ENCODE measurements around the gene ADCY3. TPM values are rescaled to one million over a fixed set of nuclear protein-coding genes. Genes with fewer than 3 reads are reported as not detected.

The ADCY3 gene
- total and polyA plus RNA-seq, 7 experiments from 2014 or later: 2.0 to 44.7 (median 5.1) TPM

DNA sequence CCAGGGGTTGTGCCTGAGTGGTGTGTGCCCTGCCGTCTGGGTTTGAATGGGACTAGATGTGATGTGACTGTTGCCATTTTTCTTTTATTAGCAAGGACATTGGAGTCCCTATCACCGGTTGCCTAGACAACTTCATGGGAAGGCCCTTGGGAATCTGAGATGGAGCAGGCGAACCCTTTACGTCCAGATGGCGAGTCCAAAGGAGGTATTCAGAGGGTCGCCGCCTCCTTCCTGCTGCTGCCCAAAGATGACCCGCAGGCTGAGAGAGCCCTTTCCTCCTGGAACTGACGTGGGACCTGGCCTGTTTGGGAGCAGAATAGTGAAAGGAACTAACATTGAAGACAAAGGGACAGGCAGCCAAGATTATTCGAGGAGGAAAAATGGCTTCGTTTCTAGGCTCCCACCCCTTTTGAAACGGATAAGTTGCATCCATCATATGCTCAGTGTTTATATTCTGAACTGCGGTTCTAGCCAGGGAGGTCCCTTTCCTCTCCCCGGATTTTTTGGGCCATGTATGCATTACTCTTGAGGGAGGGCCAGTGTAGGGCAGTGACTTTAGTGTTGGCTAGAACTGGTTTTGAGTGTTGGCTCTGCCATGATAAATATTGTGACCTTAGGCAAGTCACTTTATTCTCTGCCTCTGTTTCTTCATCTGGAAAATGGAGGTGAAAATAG is 126.1 kb downstream of the ADCY3 start:
- Mint-ChIP-seq H3K4me1 (peaks cover 5 to 54% (median 20%) of the 10 kb centered on the region in 7 donors), H3K27me3 (no peaks in the 10 kb centered on the region), H3K36me3 (peaks cover 0 to 24% (median 19%) of the 10 kb centered on the region in 5 donors), H3K9me3 (peaks cover 0 to 3% (median 0%) of the 10 kb centered on the region in 11 donors), H3K4me3 (peak overlapping the region; percentile 95 to 100 (median 98)), H3K27ac (peak overlapping the region in 8 of 9 donors; percentile 70 to 100 (median 99))
- Histone ChIP-seq H3K27ac (ENCODE audit: low read depth, low read length) (peak overlapping the region; percentile 96), H3K4me3 (ENCODE audit: low read length) (peak overlapping the region; percentile 97), H3K4me1 (ENCODE audit: control insufficient read depth in 2 of 2, insufficient read depth in 2 of 2, low read length in 2 of 2) (peaks cover 6 to 10% of the 10 kb centered on the region in 2 donors), H3K36me3 (ENCODE audit: control insufficient read depth in 2 of 3, insufficient read depth in 3 of 3, low read length in 3 of 3) (peaks cover 0 to 5% (median 0%) of the 10 kb centered on the region in 3 experiments), H3K9me3 (ENCODE audit: control insufficient read depth in 2 of 3, low read length in 3 of 3) (no peaks in the 10 kb centered on the region), H3K27me3 (ENCODE audit: control insufficient read depth in 2 of 2, insufficient read depth in 2 of 2, low read length in 2 of 2) (no peaks in the 10 kb centered on the region)
- intact Hi-C loops (cut with micrococcal nuclease): loop anchor here (1.0 to 10.0 kb wide), 13 partner anchors 127 to 1551 kb away; partner anchors contain the start of genes ADCY3 (in 2 of the 2), ASXL2 (in 2 of the 2), DNAJC27 (in 2 of the 2) and EFR3B (in 2 of the 2)
- DNase-seq: peak in 1 of 9 donors; percentile 25
- no peak for ATAC-seq
- ChIA-PET CTCF (interaction anchor here (1.7 kb wide), 1 partner anchor 34 kb away, joined by 4 read pairs; no protein-coding TSS in a partner anchor), POLR2A (interaction anchor here (1.4 to 1.8 kb wide), 3 partner anchors 434 to 853 kb away, joined by 4 to 7 read pairs (median 6); partner anchors contain the start of genes ITSN2 and UBXN2A)

GRCh38 chr2:24792874-24793760 is 126.9 kb downstream of the ADCY3 start, which contains the start of the genes CENPO and PTRHD1:
Gene CENPO (plus strand): TSS chr2:24793425. CDS start chr2:24793920, 495 bp downstream.
Gene PTRHD1 (minus strand): TSS chr2:24793391. CDS start chr2:24793377, 14 bp downstream.
- H3K27me3 ChIP-seq (ENCODE audit: control insufficient read depth in 2 of 2, insufficient read depth in 2 of 2, low read length in 2 of 2): no peaks in the 10 kb centered on the region
- Mint-ChIP-seq H3K4me3 (peak within 1 kb of the TSS; percentile 95 to 100 (median 98)), H3K9me3 (peaks cover 0 to 4% (median 0%) of the 10 kb centered on the region in 11 donors), H3K27ac (peak within 1 kb of the TSS; percentile 99 to 100 (median 99)), H3K4me1 (peaks cover 5 to 53% (median 20%) of the 10 kb centered on the region in 7 donors), H3K27me3 (no peaks in the 10 kb centered on the region), H3K36me3 (peaks cover 0 to 32% (median 15%) of the 10 kb centered on the region in 5 donors)
- ChIA-PET CTCF (interaction anchor here (0.5 to 1.7 kb wide), 3 partner anchors 35 to 1160 kb away, joined by 3 to 4 read pairs (median 3); no protein-coding TSS in a partner anchor), POLR2A (interaction anchor here (0.8 to 1.8 kb wide), 11 partner anchors 10 to 853 kb away, joined by 3 to 7 read pairs (median 4); partner anchors contain the start of genes ITSN2, NCOA1, SF3B6 and UBXN2A)
- H3K27ac ChIP-seq (ENCODE audit: low read depth, low read length): peak within 1 kb of the TSS; percentile 96
- peaks cover 0 to 5% (median 0%) of the 10 kb centered on the region in 3 experiments for H3K36me3 ChIP-seq (ENCODE audit: control insufficient read depth in 2 of 3, insufficient read depth in 3 of 3, low read length in 3 of 3)
- no peaks in the 10 kb centered on the region for H3K9me3 ChIP-seq (ENCODE audit: control insufficient read depth in 2 of 3, low read length in 3 of 3)
- peak; percentile 98 for ATAC-seq
- intact Hi-C loops (cut with micrococcal nuclease): loop anchor here (1.0 to 10.0 kb wide), 14 partner anchors 34 to 1552 kb away; partner anchors contain the start of genes ADCY3 (in 2 of the 2), ASXL2 (in 2 of the 2), DNAJC27 (in 2 of the 2) and EFR3B (in 2 of the 2)
- H3K4me3 ChIP-seq (ENCODE audit: low read length): peak within 1 kb of the TSS; percentile 97
- peak; percentile 93 to 99 (median 97) for DNase-seq
- peaks cover 6 to 10% of the 10 kb centered on the region in 2 donors for H3K4me1 ChIP-seq (ENCODE audit: control insufficient read depth in 2 of 2, insufficient read depth in 2 of 2, low read length in 2 of 2)

- H3K36me3 ChIP-seq (ENCODE audit: control insufficient read depth in 2 of 3, insufficient read depth in 3 of 3, low read length in 3 of 3): peaks cover 0 to 5% (median 0%) of the 10 kb centered on the region in 3 experiments
- peaks cover 0 to 27% (median 10%) of the 10 kb centered on the region in 5 donors for H3K36me3 Mint-ChIP-seq
- no peaks in the 10 kb centered on the region for H3K27me3 Mint-ChIP-seq
- ChIA-PET POLR2A (interaction anchor here (0.8 to 1.8 kb wide), 11 partner anchors 9 to 852 kb away, joined by 3 to 7 read pairs (median 4); partner anchors contain the start of genes ITSN2, NCOA1, SF3B6 and UBXN2A), CTCF (interaction anchor here (1.7 kb wide), 1 partner anchor 35 kb away, joined by 4 read pairs; no protein-coding TSS in a partner anchor)
- peaks cover 5 to 47% (median 20%) of the 10 kb centered on the region in 7 donors for H3K4me1 Mint-ChIP-seq
- peaks cover 0 to 4% (median 0%) of the 10 kb centered on the region in 11 donors for H3K9me3 Mint-ChIP-seq
- H3K4me3 ChIP-seq (ENCODE audit: low read length): peak overlapping the region; percentile 97
- peak overlapping the region; percentile 95 to 100 (median 98) for H3K4me3 Mint-ChIP-seq
- H3K27me3 ChIP-seq (ENCODE audit: control insufficient read depth in 2 of 2, insufficient read depth in 2 of 2, low read length in 2 of 2): no peaks in the 10 kb centered on the region
- peak overlapping the region; percentile 96 for H3K27ac ChIP-seq (ENCODE audit: low read depth, low read length)
- intact Hi-C loops (cut with micrococcal nuclease): loop anchor here (1.0 to 10.0 kb wide), 7 partner anchors 35 to 1086 kb away; partner anchors contain the start of genes ADCY3 (in 2 of the 2), ASXL2 (in 2 of the 2), DTNB (in 1 of the 2) and EFR3B (in 1 of the 2)
- no peak for DNase-seq
- H3K9me3 ChIP-seq (ENCODE audit: control insufficient read depth in 2 of 3, low read length in 3 of 3): no peaks in the 10 kb centered on the region
- H3K4me1 ChIP-seq (ENCODE audit: control insufficient read depth in 2 of 2, insufficient read depth in 2 of 2, low read length in 2 of 2): peaks cover 6 to 10% of the 10 kb centered on the region in 2 donors
- H3K27ac Mint-ChIP-seq: peak overlapping the region; percentile 99 to 100 (median 99)
- no peak for ATAC-seq
Measured at GRCh38 chr2:24792542-24792873, 127.5 kb downstream of the ADCY3 start.

DNA sequence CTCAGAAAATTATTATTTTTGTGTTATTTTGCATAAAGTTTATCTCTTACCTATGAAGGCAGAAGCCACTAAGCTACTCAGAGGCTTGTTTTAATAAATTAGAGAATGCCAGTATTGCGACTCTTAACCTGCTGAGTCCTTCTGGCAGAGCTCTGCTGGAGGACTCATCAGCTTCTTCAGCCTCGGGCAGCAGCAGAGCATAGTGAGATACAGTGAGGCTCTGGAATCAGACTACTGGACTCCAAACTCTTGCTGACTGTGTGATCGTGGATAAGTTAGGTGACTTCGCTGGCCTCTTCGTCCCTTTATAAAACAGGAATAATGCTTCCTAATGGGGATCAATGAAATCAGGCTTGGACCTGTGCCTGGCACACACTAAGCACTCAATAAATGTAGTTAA is 128.6 kb downstream of the ADCY3 start:
- no peak overlapping the region for H3K27ac Mint-ChIP-seq
- peaks cover 0 to 5% (median 0%) of the 10 kb centered on the region in 3 experiments for H3K36me3 ChIP-seq (ENCODE audit: control insufficient read depth in 2 of 3, insufficient read depth in 3 of 3, low read length in 3 of 3)
- H3K27ac ChIP-seq (ENCODE audit: low read depth, low read length): no peak overlapping the region
- no peaks in the 10 kb centered on the region for H3K9me3 ChIP-seq (ENCODE audit: control insufficient read depth in 2 of 3, low read length in 3 of 3)
- H3K4me3 Mint-ChIP-seq: no peak overlapping the region
- peaks cover 0 to 20% (median 5%) of the 10 kb centered on the region in 5 donors for H3K36me3 Mint-ChIP-seq
- intact Hi-C loops (cut with micrococcal nuclease): loop anchor here (5.0 to 10.0 kb wide), 3 partner anchors 133 to 1086 kb away; partner anchors contain the start of genes ADCY3 (in 1 of the 2), ASXL2 (in 1 of the 2) and DTNB (in 1 of the 2)
- DNase-seq: no peak
- H3K4me1 ChIP-seq (ENCODE audit: control insufficient read depth in 2 of 2, insufficient read depth in 2 of 2, low read length in 2 of 2): peaks cover 6 to 10% of the 10 kb centered on the region in 2 donors
- H3K4me3 ChIP-seq (ENCODE audit: low read length): no peak overlapping the region
- no peaks in the 10 kb centered on the region for H3K27me3 ChIP-seq (ENCODE audit: control insufficient read depth in 2 of 2, insufficient read depth in 2 of 2, low read length in 2 of 2)
- CTCF ChIA-PET: no interaction called here
- no peak for ATAC-seq
- POLR2A ChIA-PET: interaction anchor here (1.4 kb wide), 1 partner anchor 19 kb away, joined by 4 read pairs; no protein-coding TSS in a partner anchor
- H3K9me3 Mint-ChIP-seq: peaks cover 0 to 4% (median 0%) of the 10 kb centered on the region in 11 donors
- peaks cover 5 to 37% (median 20%) of the 10 kb centered on the region in 7 donors for H3K4me1 Mint-ChIP-seq
- H3K27me3 Mint-ChIP-seq: no peaks in the 10 kb centered on the region

DNA sequence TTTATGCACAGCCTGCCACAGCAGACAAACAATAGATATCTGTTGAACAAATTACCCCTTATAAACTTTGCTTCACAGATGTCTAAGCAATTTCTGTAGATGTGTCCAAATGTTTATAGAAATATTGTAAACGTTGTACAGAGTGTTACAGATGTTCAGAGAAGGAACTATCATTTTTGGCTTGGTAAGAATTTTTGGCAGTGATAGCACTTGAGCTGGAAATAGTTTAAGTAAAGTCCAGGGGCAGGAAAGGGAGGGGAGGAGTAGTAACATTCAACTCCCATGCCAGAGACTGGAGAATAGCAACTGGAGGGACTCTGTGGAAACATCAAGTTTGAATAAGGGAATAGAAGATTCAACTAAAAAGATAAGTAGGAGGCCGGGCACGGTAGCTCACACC is 131.2 kb downstream of the ADCY3 start:
- Mint-ChIP-seq H3K27me3 (peaks cover 0 to 3% (median 0%) of the 10 kb centered on the region in 5 donors), H3K4me1 (peaks cover 5 to 14% (median 14%) of the 10 kb centered on the region in 7 donors), H3K4me3 (no peak overlapping the region), H3K36me3 (peaks cover 0 to 18% (median 5%) of the 10 kb centered on the region in 5 donors), H3K27ac (no peak overlapping the region), H3K9me3 (peaks cover 0 to 5% (median 0%) of the 10 kb centered on the region in 11 donors)
- H3K4me3 ChIP-seq (ENCODE audit: low read length): no peak overlapping the region
- POLR2A ChIA-PET: no interaction called here
- peaks cover 2 to 6% of the 10 kb centered on the region in 2 donors for H3K4me1 ChIP-seq (ENCODE audit: control insufficient read depth in 2 of 2, insufficient read depth in 2 of 2, low read length in 2 of 2)
- H3K9me3 ChIP-seq (ENCODE audit: control insufficient read depth in 2 of 3, low read length in 3 of 3): no peaks in the 10 kb centered on the region
- no peak for ATAC-seq
- intact Hi-C loops (cut with micrococcal nuclease): no loop called here
- CTCF ChIA-PET: no interaction called here
- peaks cover 0 to 5% (median 0%) of the 10 kb centered on the region in 3 experiments for H3K36me3 ChIP-seq (ENCODE audit: control insufficient read depth in 2 of 3, insufficient read depth in 3 of 3, low read length in 3 of 3)
- no peak for DNase-seq
- no peak overlapping the region for H3K27ac ChIP-seq (ENCODE audit: low read depth, low read length)
- no peaks in the 10 kb centered on the region for H3K27me3 ChIP-seq (ENCODE audit: control insufficient read depth in 2 of 2, insufficient read depth in 2 of 2, low read length in 2 of 2)
